ENCODE results near the gene NETO2. TPM values are rescaled to one million over a fixed set of nuclear protein-coding genes. Genes with fewer than 3 reads are reported as not detected.

NETO2 gene
- total RNA-seq, 2 experiments from 2014 or later: 9.2 to 11.4 TPM

DNA sequence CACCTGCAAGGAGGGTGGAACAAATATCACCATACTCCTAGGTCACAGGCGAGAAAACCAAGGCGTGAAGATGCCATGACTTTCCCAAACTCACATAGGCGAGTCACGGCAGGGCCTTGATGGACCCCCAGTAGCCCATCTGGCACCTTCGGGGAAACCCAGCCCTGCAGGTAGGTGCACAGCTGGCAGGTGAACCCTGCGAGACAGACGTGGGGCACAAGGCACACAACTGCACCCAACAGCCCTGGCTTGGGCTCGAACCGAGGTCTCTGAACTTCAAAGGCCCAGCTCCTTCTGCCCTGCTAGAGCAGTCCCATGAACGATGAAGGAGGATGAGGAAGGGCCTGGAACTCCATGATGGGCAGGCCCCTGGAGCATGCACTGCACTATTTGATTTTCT is 92.7 kb downstream of the NETO2 start:
- peaks cover 2% of the 10 kb centered on the region for H3K4me1 Mint-ChIP-seq (ENCODE audit: low read depth)
- H3K9me3 Mint-ChIP-seq: no peaks in the 10 kb centered on the region
- ChIA-PET CTCF (no interaction called here), POLR2A (interaction anchor here (1.0 kb wide), 1 partner anchor 13 kb away, joined by 3 read pairs; no protein-coding TSS in a partner anchor)
- no peak for DNase-seq
- H3K27me3 Mint-ChIP-seq: no peaks in the 10 kb centered on the region
- H3K4me3 Mint-ChIP-seq: no peak overlapping the region
- no peak overlapping the region for H3K27ac Mint-ChIP-seq
- H3K36me3 Mint-ChIP-seq: no peaks in the 10 kb centered on the region
- intact Hi-C loops (cut with micrococcal nuclease): no loop called here

DNA sequence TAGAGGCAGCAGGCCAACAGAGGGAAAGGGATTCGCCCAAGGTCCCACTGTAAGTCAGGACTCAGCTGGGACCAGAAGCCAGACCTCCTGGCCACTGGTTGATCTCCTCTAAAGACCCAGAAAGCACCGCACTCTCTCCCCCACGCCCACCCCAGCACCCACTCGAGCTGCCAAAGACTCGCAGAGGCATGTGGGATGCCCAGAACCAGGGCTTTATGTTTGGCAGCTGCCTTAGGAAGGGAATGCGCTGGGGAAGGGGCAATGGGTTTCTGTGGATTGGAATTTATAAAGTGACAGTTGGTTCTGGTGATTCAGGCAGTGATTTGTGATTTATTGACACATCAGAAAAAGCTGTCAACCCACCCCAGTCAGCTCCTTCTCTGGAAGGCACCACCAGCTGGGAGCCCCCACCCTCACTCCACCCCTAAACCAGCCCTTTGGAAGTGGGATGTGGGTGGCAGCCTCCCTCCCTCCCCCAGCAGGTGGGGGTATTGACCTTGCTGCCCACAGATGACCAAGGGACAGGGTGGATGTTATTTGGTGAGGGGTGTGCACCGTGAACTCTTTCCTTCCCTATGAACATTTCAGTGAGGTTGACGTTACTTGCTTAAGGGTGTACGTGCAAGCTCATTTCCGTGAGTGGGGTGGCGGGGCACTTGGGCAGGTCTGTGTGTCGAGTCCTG is 93.7 kb downstream of the NETO2 start:
- ChIA-PET CTCF (interaction anchor here (0.7 to 1.1 kb wide), 2 partner anchors 12 to 53 kb away, joined by 3 read pairs; no protein-coding TSS in a partner anchor), POLR2A (interaction anchor here (1.0 kb wide), 1 partner anchor 12 kb away, joined by 3 read pairs; no protein-coding TSS in a partner anchor)
- Mint-ChIP-seq H3K36me3 (no peaks in the 10 kb centered on the region), H3K4me1 (ENCODE audit: low read depth) (peaks cover 8% of the 10 kb centered on the region), H3K4me3 (no peak overlapping the region), H3K27ac (no peak overlapping the region), H3K9me3 (no peaks in the 10 kb centered on the region), H3K27me3 (no peaks in the 10 kb centered on the region)
- DNase-seq: no peak
- intact Hi-C loops (cut with micrococcal nuclease): no loop called here

DNA sequence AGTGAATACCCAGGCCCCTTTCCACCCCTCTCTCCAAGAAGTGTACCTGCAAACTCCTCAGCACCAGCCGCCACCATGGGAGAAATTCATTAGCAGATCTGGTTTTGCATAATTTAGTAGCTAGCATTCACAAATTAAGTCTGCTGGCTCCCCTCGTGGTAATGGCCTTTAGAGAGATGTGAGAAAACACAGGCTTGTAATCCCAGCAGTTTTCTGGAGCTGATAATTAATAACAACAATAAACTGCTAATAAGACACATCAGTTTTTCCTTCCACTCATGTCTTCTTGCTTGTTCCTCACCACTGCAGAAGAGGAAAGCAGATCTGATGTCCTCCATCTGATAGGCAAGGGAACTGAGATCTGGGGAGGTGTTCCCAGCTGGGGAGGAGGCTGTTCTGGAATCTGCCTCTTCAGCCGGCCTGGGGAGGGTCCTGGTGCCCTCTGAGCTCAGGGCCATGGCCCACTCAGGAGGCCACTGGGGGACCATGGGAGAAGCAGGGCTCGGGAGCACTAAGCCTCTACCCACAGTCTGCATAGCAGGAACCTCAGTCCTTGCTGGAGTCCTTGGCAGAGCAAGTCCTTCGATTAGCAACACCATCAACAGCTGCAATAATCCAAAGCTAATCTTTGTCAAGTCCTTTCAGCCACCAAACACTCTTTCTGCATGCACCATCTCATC is 96.1 kb downstream of the NETO2 start:
- H3K9me3 Mint-ChIP-seq: no peaks in the 10 kb centered on the region
- ChIA-PET CTCF (interaction anchor here (0.7 to 2.4 kb wide), 6 partner anchors 10 to 374 kb away, joined by 3 to 10 read pairs (median 4); partner anchors contain the start of gene NETO2), POLR2A (no interaction called here)
- intact Hi-C loops (cut with micrococcal nuclease): no loop called here
- H3K4me3 Mint-ChIP-seq: no peak overlapping the region
- no peak for DNase-seq
- no peak overlapping the region for H3K27ac Mint-ChIP-seq
- no peaks in the 10 kb centered on the region for H3K27me3 Mint-ChIP-seq
- H3K36me3 Mint-ChIP-seq: no peaks in the 10 kb centered on the region
- H3K4me1 Mint-ChIP-seq (ENCODE audit: low read depth): peaks cover 10% of the 10 kb centered on the region

- POLR2A ChIA-PET: no interaction called here
Observed at GRCh38 chr16:47046726-47047523, 96.8 kb downstream of the NETO2 start.

DNA sequence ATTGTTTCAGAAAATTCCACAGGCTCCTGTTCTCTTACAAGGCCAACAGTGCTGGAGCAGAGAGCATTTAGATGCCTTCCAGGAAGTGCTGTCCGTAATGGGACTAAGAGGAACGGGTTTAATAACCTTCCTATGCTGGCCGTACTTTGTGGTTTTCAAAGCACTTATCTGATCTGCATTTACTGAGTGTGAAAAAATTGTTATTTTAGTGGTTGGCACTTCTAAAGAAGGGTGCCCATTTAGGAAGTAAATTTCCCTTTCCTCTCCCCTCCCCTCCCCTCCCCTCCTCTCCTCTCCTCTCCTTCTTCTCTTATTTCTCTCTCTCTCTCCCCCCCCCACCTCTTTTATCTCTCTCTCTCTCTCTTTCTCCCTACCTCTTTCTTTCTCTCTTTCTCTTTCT is 98.3 kb downstream of the NETO2 start:
- peaks cover 11% of the 10 kb centered on the region for H3K4me1 Mint-ChIP-seq (ENCODE audit: low read depth)
- no peaks in the 10 kb centered on the region for H3K36me3 Mint-ChIP-seq
- intact Hi-C loops (cut with micrococcal nuclease): no loop called here
- H3K27ac Mint-ChIP-seq: no peak overlapping the region
- H3K4me3 Mint-ChIP-seq: no peak overlapping the region
- no peak for DNase-seq
- ChIA-PET POLR2A (no interaction called here), CTCF (no interaction called here)
- no peaks in the 10 kb centered on the region for H3K27me3 Mint-ChIP-seq
- no peaks in the 10 kb centered on the region for H3K9me3 Mint-ChIP-seq

More at GRCh38 chr16:47046726-47047523, 96.8 kb downstream of the NETO2 start:
- DNase-seq: no peak
- H3K27me3 Mint-ChIP-seq: no peaks in the 10 kb centered on the region
- H3K4me3 Mint-ChIP-seq: no peak overlapping the region
- no peaks in the 10 kb centered on the region for H3K9me3 Mint-ChIP-seq
- intact Hi-C loops (cut with micrococcal nuclease): no loop called here
- peaks cover 11% of the 10 kb centered on the region for H3K4me1 Mint-ChIP-seq (ENCODE audit: low read depth)
- CTCF ChIA-PET: interaction anchor here (1.3 to 2.4 kb wide), 4 partner anchors 9 to 193 kb away, joined by 3 to 10 read pairs (median 7); partner anchors contain the start of gene NETO2
- H3K36me3 Mint-ChIP-seq: no peaks in the 10 kb centered on the region
- no peak overlapping the region for H3K27ac Mint-ChIP-seq

DNA sequence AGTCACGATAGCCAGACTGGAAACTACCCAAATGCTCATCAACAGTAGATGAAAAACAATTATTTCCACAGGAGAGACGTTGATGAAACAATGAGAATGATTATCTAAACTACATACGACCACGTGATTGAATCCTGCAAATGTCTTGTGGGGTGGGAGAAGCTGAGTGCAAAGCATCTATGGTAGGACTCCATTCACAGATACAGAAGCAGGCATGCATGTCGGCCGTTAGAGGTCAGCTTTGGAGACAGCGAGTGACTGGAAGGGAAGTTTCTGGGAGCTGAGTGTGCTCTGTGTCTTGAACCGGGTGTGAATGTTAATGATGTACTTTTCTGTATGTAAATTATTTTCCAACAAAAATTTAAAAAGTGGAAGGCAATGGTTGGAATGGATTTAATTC is 98.7 kb downstream of the NETO2 start:
- H3K4me3 Mint-ChIP-seq: no peak overlapping the region
- DNase-seq: no peak
- no peaks in the 10 kb centered on the region for H3K36me3 Mint-ChIP-seq
- H3K27me3 Mint-ChIP-seq: no peaks in the 10 kb centered on the region
- ChIA-PET POLR2A (no interaction called here), CTCF (no interaction called here)
- no peaks in the 10 kb centered on the region for H3K9me3 Mint-ChIP-seq
- peaks cover 11% of the 10 kb centered on the region for H3K4me1 Mint-ChIP-seq (ENCODE audit: low read depth)
- intact Hi-C loops (cut with micrococcal nuclease): no loop called here
- H3K27ac Mint-ChIP-seq: no peak overlapping the region

DNA sequence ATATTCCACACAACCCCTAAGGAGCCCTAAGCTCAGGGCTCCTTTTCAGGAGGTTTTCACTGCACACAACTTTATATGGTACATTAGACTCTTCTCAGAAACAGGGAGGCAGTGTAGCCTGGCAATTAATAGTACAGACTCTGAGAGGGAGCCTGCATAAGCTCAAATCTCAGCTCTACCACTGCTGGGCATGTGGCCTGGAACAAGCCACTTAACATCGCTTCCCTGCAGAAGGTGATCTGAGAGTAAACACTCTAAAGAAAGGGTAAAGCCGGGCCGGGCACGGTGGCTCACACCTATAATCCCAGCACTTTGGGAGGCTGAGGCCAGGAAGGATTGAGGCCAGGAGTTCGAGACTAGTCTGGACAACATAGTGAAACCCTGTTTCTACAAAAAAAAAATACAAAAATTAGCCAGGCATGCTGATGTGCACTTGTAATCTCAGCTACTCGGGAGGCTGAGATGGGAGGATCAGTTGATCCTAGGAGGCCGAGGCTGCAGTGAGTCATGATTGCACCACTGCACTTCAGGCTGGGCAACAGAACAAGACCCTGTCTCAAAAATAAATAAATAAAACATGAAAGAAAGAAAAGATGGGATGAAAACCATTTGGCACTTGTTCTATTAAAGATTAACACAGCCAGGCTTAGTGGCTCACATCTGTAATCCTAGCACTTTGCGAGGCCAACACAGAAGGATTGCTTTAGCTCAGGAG is 99.6 kb downstream of the NETO2 start:
- Mint-ChIP-seq H3K27ac (no peak overlapping the region), H3K4me1 (ENCODE audit: low read depth) (peaks cover 11% of the 10 kb centered on the region), H3K4me3 (no peak overlapping the region), H3K36me3 (no peaks in the 10 kb centered on the region), H3K27me3 (no peaks in the 10 kb centered on the region), H3K9me3 (no peaks in the 10 kb centered on the region)
- POLR2A ChIA-PET: no interaction called here
- CTCF ChIA-PET: interaction anchor here (1.4 kb wide), 1 partner anchor 1121 kb away, joined by 8 read pairs; no protein-coding TSS in a partner anchor
- intact Hi-C loops (cut with micrococcal nuclease): no loop called here
- DNase-seq: no peak

DNA sequence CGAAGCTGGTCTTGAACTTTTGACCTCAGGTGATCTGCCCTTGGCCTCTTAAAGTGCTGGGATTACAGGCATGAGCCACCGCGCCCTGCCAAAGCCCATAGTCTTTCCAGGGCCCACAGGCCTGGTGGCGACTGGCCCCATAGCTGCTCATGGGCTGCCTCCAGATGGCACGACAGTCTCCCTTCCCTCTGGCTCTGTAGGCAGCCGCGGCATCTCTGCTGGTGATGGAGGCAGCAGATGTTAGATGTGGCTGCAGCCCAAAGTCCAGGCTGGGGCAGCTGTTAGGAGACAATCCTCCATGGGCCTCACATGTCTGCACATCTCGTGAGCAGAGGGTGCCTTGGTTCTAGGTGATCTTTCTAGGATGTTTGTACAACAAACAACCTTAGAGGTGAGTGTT is 100.5 kb downstream of the NETO2 start:
- DNase-seq: no peak
- H3K36me3 Mint-ChIP-seq: no peaks in the 10 kb centered on the region
- ChIA-PET CTCF (interaction anchor here (1.4 kb wide), 1 partner anchor 1122 kb away, joined by 8 read pairs; no protein-coding TSS in a partner anchor), POLR2A (no interaction called here)
- H3K9me3 Mint-ChIP-seq: no peaks in the 10 kb centered on the region
- intact Hi-C loops (cut with micrococcal nuclease): no loop called here
- H3K27me3 Mint-ChIP-seq: peaks cover 1% of the 10 kb centered on the region
- H3K27ac Mint-ChIP-seq: no peak overlapping the region
- H3K4me3 Mint-ChIP-seq: no peak overlapping the region
- peaks cover 13% of the 10 kb centered on the region for H3K4me1 Mint-ChIP-seq (ENCODE audit: low read depth)

GRCh38 chr16:47037746-47038458 is 105.8 kb downstream of the NETO2 start:
- no peak overlapping the region for H3K27ac Mint-ChIP-seq
- DNase-seq: peak; percentile 92
- ChIA-PET POLR2A (interaction anchor here (0.6 to 1.3 kb wide), 5 partner anchors 13 to 106 kb away, joined by 3 to 11 read pairs (median 5); partner anchors contain the start of gene NETO2), CTCF (interaction anchor here (0.5 to 4.6 kb wide), 57 partner anchors 9 to 1592 kb away, joined by 3 to 113 read pairs (median 4); partner anchors contain the start of genes DNAJA2, GPT2, ITFG1 and NETO2)
- no peaks in the 10 kb centered on the region for H3K9me3 Mint-ChIP-seq
- peaks cover 6% of the 10 kb centered on the region for H3K4me1 Mint-ChIP-seq (ENCODE audit: low read depth)
- H3K36me3 Mint-ChIP-seq: no peaks in the 10 kb centered on the region
- intact Hi-C loops (cut with micrococcal nuclease): loop anchor here (1.0 to 5.0 kb wide), 5 partner anchors 66 to 1121 kb away; partner anchors contain the start of genes DNAJA2, ITFG1 and PHKB
- peak overlapping the region; percentile 71 for H3K4me3 Mint-ChIP-seq
- H3K27me3 Mint-ChIP-seq: peaks cover 4% of the 10 kb centered on the region

- H3K27me3 Mint-ChIP-seq: peaks cover 4% of the 10 kb centered on the region
- H3K4me1 Mint-ChIP-seq (ENCODE audit: low read depth): peaks cover 4% of the 10 kb centered on the region
- ChIA-PET POLR2A (interaction anchor here (1.0 to 1.3 kb wide), 3 partner anchors 13 to 106 kb away, joined by 3 to 11 read pairs (median 5); partner anchors contain the start of gene NETO2), CTCF (interaction anchor here (0.7 to 4.6 kb wide), 48 partner anchors 9 to 1593 kb away, joined by 3 to 113 read pairs (median 4); partner anchors contain the start of genes DNAJA2, ITFG1, NETO2 and PHKB)
- H3K36me3 Mint-ChIP-seq: no peaks in the 10 kb centered on the region
- H3K27ac Mint-ChIP-seq: no peak overlapping the region
- peak overlapping the region; percentile 71 for H3K4me3 Mint-ChIP-seq
- peak; percentile 45 for DNase-seq
- no peaks in the 10 kb centered on the region for H3K9me3 Mint-ChIP-seq
- intact Hi-C loops (cut with micrococcal nuclease): loop anchor here (1.0 to 5.0 kb wide), 5 partner anchors 65 to 1121 kb away; partner anchors contain the start of genes DNAJA2, ITFG1 and PHKB
Observed at GRCh38 chr16:47037396-47037745, 106.4 kb downstream of the NETO2 start.
